ENCODE results near the gene TNFRSF6B. TPM values are rescaled to one million over a fixed set of nuclear protein-coding genes. Genes with fewer than 3 reads are reported as not detected.
"Not testable (repeated sequence)": the region's sequence is repeated elsewhere in the genome, so short reads cannot be mapped to it uniquely, and the experiment has no call there.

The TNFRSF6B gene
- total RNA-seq, 3 donors from 2014 or later (not counting 1 experiment from before 2014, with no cell fraction given): not detected

DNA sequence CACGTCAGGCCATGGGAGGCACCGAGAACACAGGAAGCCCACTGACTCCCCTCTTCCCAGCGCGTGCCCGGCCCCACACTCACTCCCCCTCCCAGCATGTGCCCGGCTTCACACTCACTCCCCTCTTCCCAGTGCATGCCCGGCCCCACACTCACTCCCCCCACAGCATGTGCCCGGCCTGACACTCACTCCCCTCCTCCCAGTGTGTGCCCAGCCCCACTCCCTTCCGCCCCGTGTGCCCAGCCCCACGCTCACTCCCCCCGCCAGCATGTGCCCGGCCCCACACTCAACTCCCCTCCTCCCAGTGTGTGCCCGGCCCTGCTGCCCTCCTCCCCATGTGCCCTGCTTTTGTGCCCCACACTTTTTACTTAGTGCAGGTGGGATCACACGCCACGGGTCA, 28.6 kb upstream of the TNFRSF6B start:
- no peaks in the 10 kb centered on the region for H3K4me1 Mint-ChIP-seq
- H3K27me3 Mint-ChIP-seq (ENCODE audit: low read depth in 2 of 2): no peaks in the 10 kb centered on the region
- H3K4me3 ChIP-seq (ENCODE audit: low read length): no peak overlapping the region
- H3K27ac ChIP-seq (ENCODE audit: low read length): no peak overlapping the region
- H3K36me3 ChIP-seq (ENCODE audit: control insufficient read depth, insufficient read depth, low read length): peaks cover 15% of the 10 kb centered on the region
- intact Hi-C loops (cut with micrococcal nuclease): no loop called here
- no peak for ATAC-seq
- no peak overlapping the region for H3K4me3 Mint-ChIP-seq
- H3K27me3 ChIP-seq (ENCODE audit: control insufficient read depth, insufficient read depth, low read length): no peaks in the 10 kb centered on the region
- no peaks in the 10 kb centered on the region for H3K36me3 Mint-ChIP-seq
- no peaks in the 10 kb centered on the region for H3K9me3 Mint-ChIP-seq
- no peak overlapping the region for H3K27ac Mint-ChIP-seq
- no peaks in the 10 kb centered on the region for H3K9me3 ChIP-seq (ENCODE audit: control insufficient read depth, insufficient read depth, low read length)
- H3K4me1 ChIP-seq (ENCODE audit: control insufficient read depth, insufficient read depth, low read length): no peaks in the 10 kb centered on the region
- 96% methylated on average over 16 of the region's 16 CpGs for WGBS (ENCODE audit: insufficient coverage)
- no peak for TF ChIP-seq CTCF (IDR thresholded peaks at IDR 0.05)
- DNase-seq: no peak

GRCh38 chr20:63668351-63668750, 28.1 kb upstream of the TNFRSF6B start:
- Mint-ChIP-seq H3K9me3 (no peaks in the 10 kb centered on the region), H3K36me3 (no peaks in the 10 kb centered on the region), H3K27ac (no peak overlapping the region), H3K27me3 (ENCODE audit: low read depth in 2 of 2) (no peaks in the 10 kb centered on the region), H3K4me3 (no peak overlapping the region), H3K4me1 (no peaks in the 10 kb centered on the region)
- no peak for ATAC-seq
- Histone ChIP-seq H3K4me1 (ENCODE audit: control insufficient read depth, insufficient read depth, low read length) (no peaks in the 10 kb centered on the region), H3K27ac (ENCODE audit: low read length) (no peak overlapping the region), H3K9me3 (ENCODE audit: control insufficient read depth, insufficient read depth, low read length) (no peaks in the 10 kb centered on the region), H3K4me3 (ENCODE audit: low read length) (no peak overlapping the region), H3K36me3 (ENCODE audit: control insufficient read depth, insufficient read depth, low read length) (peaks cover 15% of the 10 kb centered on the region), H3K27me3 (ENCODE audit: control insufficient read depth, insufficient read depth, low read length) (no peaks in the 10 kb centered on the region)
- intact Hi-C loops (cut with micrococcal nuclease): no loop called here
- WGBS (ENCODE audit: insufficient coverage): 97% methylated on average over 11 of the region's 11 CpGs
- no peak for TF ChIP-seq CTCF (IDR thresholded peaks at IDR 0.05)
- no peak for DNase-seq

GRCh38 chr20:63671695-63672094, 24.8 kb upstream of the TNFRSF6B start:
- H3K27ac ChIP-seq (ENCODE audit: low read length); H3K27ac Mint-ChIP-seq; H3K4me3 ChIP-seq (ENCODE audit: low read length); H3K27me3 Mint-ChIP-seq (ENCODE audit: low read depth in 2 of 2); H3K9me3 Mint-ChIP-seq; intact Hi-C loops (cut with micrococcal nuclease); H3K9me3 ChIP-seq (ENCODE audit: control insufficient read depth, insufficient read depth, low read length); H3K4me1 Mint-ChIP-seq; H3K27me3 ChIP-seq (ENCODE audit: control insufficient read depth, insufficient read depth, low read length); H3K36me3 Mint-ChIP-seq; ATAC-seq; H3K4me3 Mint-ChIP-seq; H3K4me1 ChIP-seq (ENCODE audit: control insufficient read depth, insufficient read depth, low read length); DNase-seq: not testable (repeated sequence)
- H3K36me3 ChIP-seq (ENCODE audit: control insufficient read depth, insufficient read depth, low read length): peaks cover 14% of the 10 kb centered on the region
- WGBS (ENCODE audit: insufficient coverage): 98% methylated on average over 12 of the region's 12 CpGs

GRCh38 chr20:63672666-63673065, 23.8 kb upstream of the TNFRSF6B start:
- Mint-ChIP-seq H3K4me3 (no peak overlapping the region), H3K9me3 (no peaks in the 10 kb centered on the region), H3K36me3 (no peaks in the 10 kb centered on the region), H3K27ac (no peak overlapping the region), H3K27me3 (ENCODE audit: low read depth in 2 of 2) (no peaks in the 10 kb centered on the region), H3K4me1 (no peaks in the 10 kb centered on the region)
- Histone ChIP-seq H3K4me1 (ENCODE audit: control insufficient read depth, insufficient read depth, low read length) (no peaks in the 10 kb centered on the region), H3K36me3 (ENCODE audit: control insufficient read depth, insufficient read depth, low read length) (peaks cover 8% of the 10 kb centered on the region), H3K9me3 (ENCODE audit: control insufficient read depth, insufficient read depth, low read length) (no peaks in the 10 kb centered on the region), H3K27ac (ENCODE audit: low read length) (no peak overlapping the region), H3K27me3 (ENCODE audit: control insufficient read depth, insufficient read depth, low read length) (no peaks in the 10 kb centered on the region), H3K4me3 (ENCODE audit: low read length) (no peak overlapping the region)
- WGBS (ENCODE audit: insufficient coverage): 99% methylated on average over 10 of the region's 10 CpGs
- intact Hi-C loops (cut with micrococcal nuclease): no loop called here
- ATAC-seq (no peak), DNase-seq (no peak)
- TF ChIP-seq CTCF (IDR thresholded peaks at IDR 0.05): no peak

Measured in natural killer cell (primary cell).